ENCODE measurements around the gene UROS.

GRCh38 chr10:125848371-125848770 lies 25.3 kb upstream of the UROS start:
- TF ChIP-seq, protein P1, sequence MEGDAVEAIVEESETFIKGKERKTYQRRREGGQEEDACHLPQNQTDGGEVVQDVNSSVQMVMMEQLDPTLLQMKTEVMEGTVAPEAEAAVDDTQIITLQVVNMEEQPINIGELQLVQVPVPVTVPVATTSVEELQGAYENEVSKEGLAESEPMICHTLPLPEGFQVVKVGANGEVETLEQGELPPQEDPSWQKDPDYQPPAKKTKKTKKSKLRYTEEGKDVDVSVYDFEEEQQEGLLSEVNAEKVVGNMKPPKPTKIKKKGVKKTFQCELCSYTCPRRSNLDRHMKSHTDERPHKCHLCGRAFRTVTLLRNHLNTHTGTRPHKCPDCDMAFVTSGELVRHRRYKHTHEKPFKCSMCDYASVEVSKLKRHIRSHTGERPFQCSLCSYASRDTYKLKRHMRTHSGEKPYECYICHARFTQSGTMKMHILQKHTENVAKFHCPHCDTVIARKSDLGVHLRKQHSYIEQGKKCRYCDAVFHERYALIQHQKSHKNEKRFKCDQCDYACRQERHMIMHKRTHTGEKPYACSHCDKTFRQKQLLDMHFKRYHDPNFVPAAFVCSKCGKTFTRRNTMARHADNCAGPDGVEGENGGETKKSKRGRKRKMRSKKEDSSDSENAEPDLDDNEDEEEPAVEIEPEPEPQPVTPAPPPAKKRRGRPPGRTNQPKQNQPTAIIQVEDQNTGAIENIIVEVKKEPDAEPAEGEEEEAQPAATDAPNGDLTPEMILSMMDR (conservative IDR thresholded peaks at IDR 0.05 in 1 of 2, IDR thresholded peaks at IDR 0.05 in 1 of 2; ENCODE audit: low read depth in 1 of 2, low read length in 2 of 2): no peak
- no peak for TF ChIP-seq EZH2 (IDR thresholded peaks at IDR 0.05; ENCODE audit: low read length, missing control alignments)

Data from fibroblast of lung (primary cell).